Pancreas (tissue), 10 donors: ENCODE data around the gene ESAM. TPM values are rescaled to one million over a fixed set of nuclear protein-coding genes. Genes with fewer than 3 reads are reported as not detected.

Experiments used
- ATAC-seq, 4 donors: fragments of 200-7000 bp; cut with Tn5 transposase; one replicate each; pipeline versions ENCODE4 v1.8.0 to v1.9.1; 2020; ENCODE audit warnings: mild to moderate bottlenecking in 4 of 4, moderate library complexity in 4 of 4
- DNase-seq, 6 donors: peaks; one replicate each; pipeline ENCODE4 v3.0.0-alpha.2; 2020
- FAIRE-seq: peaks from 2 replicates; lab custom pipeline; 2012; peaks lifted over from hg19 to GRCh38; lab: Jason Lieb, UNC
- H3K27ac ChIP-seq, 4 donors: fragments of 200-600 bp; sonication (generic); 1 replicate in 3 of 4; 2 replicates in 1 of 4; pipeline versions ENCODE4 v1.5.0 to v1.8.0; 2020
- H3K27me3 ChIP-seq, 4 donors: fragments of 200-600 bp; one replicate each; pipeline ENCODE4 v1.8.0; 2021
- H3K36me3 ChIP-seq, 3 donors: fragments of 200-600 bp; sonication (generic) in 1 of 3; one replicate each; pipeline versions ENCODE4 v1.5.0 to v1.8.0; 2020 to 2021
- H3K4me1 ChIP-seq, 3 donors: fragments of 200-600 bp; one replicate each; pipeline ENCODE4 v1.8.0; 2021
- H3K4me3 ChIP-seq, 4 donors: fragments of 200-600 bp; sonication (generic) in 2 of 4; one replicate each; pipeline versions ENCODE4 v1.5.0 to v1.8.0; 2020 to 2021
- H3K9me3 ChIP-seq, 4 donors: fragments of 200-600 bp; one replicate each; pipeline ENCODE4 v1.8.0; 2021
- whole genome bisulfite sequencing, 2 donors: extraction: QIAGEN DNeasy Blood & Tissue Kit; methylation state at CpG; one replicate each; pipeline ENCODE4 v1.1.7; 2013; 5-methylcytosine and 5-hydroxymethylcytosine counted together
- intact Hi-C, 3 donors: fragments of 100-400 bp; cut with DNase I; formaldehyde crosslinking; loops; one replicate each; pipeline versions ENCODE4 v1.11.1 to v1.14.2; 2022
- polyA plus RNA-seq, 2 donors: library from polyadenylated mRNA; stranded (reverse); fragments of 200-250 nt; gene quantifications; one replicate each; pipeline ENCODE4 v1.2.3, GENCODE V29; 2013
- total RNA-seq, 6 donors: library from RNA; stranded (reverse); fragmentation: NEBNext Ultra II Directional in 4 of 6; extraction: Animal tissue kit (Norgen Biotek cat#: 25700) in 4 of 6; gene quantifications; one replicate each; pipeline versions ENCODE4 v1.2.1 to v1.2.4, GENCODE V29; 2021 to 2023
- TF ChIP-seq, protein P1 (sequence below), 4 donors: fragments of 200-600 bp; sonication (generic) in 3 of 4; IDR thresholded peaks; one replicate each; pipeline versions ENCODE4 v1.5.0 to v1.8.0; 2021; ENCODE audit warnings: antibody characterized with exemption in 4 of 4
- donor health status: healthy with polysubstance abuse.
- donor health status: DM: no; HTN: no; CAD: no; lungs with moderate emphysema.
- donor health status: DM: no; HTN: no; CAD: no.
- donor health status: control.
- donor health status: control.
- donor health status: Bipolar disorder and iron deficiency.
- donor health status: DM: yes; HTN: yes; CAD: no.
- donor health status: DM: no; HTN: no; CAD: no.
- donor health status: DM: no; HTN: no; CAD: no.
- donor health status: DM: yes; HTN: yes; CAD: no.

Gene ESAM
- total and polyA plus RNA-seq, 8 donors: 5.0 to 27.1 (median 7.8) TPM

GRCh38 chr11:124754309-124754708 lies 7.8 kb downstream of the ESAM start:
- intact Hi-C loops: loop anchor here in 1 of 3 donors (10.0 kb wide), 1 partner anchor 90 kb away; no protein-coding TSS in a partner anchor
- TF ChIP-seq, protein P1, sequence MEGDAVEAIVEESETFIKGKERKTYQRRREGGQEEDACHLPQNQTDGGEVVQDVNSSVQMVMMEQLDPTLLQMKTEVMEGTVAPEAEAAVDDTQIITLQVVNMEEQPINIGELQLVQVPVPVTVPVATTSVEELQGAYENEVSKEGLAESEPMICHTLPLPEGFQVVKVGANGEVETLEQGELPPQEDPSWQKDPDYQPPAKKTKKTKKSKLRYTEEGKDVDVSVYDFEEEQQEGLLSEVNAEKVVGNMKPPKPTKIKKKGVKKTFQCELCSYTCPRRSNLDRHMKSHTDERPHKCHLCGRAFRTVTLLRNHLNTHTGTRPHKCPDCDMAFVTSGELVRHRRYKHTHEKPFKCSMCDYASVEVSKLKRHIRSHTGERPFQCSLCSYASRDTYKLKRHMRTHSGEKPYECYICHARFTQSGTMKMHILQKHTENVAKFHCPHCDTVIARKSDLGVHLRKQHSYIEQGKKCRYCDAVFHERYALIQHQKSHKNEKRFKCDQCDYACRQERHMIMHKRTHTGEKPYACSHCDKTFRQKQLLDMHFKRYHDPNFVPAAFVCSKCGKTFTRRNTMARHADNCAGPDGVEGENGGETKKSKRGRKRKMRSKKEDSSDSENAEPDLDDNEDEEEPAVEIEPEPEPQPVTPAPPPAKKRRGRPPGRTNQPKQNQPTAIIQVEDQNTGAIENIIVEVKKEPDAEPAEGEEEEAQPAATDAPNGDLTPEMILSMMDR (IDR thresholded peaks at IDR 0.05): no peak
- no peaks in the 10 kb centered on the region for H3K36me3 ChIP-seq
- H3K9me3 ChIP-seq: no peaks in the 10 kb centered on the region
- H3K4me1 ChIP-seq: peaks cover 4 to 7% (median 6%) of the 10 kb centered on the region in 3 donors
- peaks cover 0 to 7% (median 1%) of the 10 kb centered on the region in 4 donors for H3K27me3 ChIP-seq
- 74 to 88% methylated on average over 4 of the region's 4 CpGs for WGBS, 2 donors
- ATAC-seq (no peak), FAIRE-seq (no peak), DNase-seq (no peak)
- H3K4me3 ChIP-seq: no peak overlapping the region
- no peak overlapping the region for H3K27ac ChIP-seq

DNA sequence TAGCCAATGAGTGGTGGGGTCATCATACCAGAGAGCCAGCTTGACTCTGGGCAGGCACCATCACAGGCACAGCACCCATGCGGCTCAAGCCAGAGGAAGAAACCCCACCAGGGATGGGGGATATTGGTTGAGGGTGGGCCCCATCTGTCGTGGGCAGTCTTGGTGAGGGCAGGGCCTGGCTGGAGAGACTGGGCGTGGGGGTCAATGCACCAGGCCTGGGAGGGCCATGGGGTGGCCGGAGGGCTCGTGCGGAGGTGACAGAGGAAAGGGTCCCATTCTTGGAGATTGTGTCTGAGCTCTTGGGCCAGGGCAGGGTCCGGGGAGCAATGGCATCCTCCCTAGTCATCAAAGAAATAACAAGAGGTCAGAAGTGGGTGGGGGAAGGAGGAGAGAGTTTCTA lies 8.5 kb downstream of the ESAM start:
- TF ChIP-seq, protein P1 (IDR thresholded peaks at IDR 0.05): no peak
- 85 to 91% methylated on average over 7 of the region's 7 CpGs for WGBS, 2 donors
- FAIRE-seq (no peak), DNase-seq (no peak), ATAC-seq (no peak)
- intact Hi-C loops: loop anchor here in 1 of 3 donors (10.0 kb wide), 1 partner anchor 89 kb away; no protein-coding TSS in a partner anchor
- Histone ChIP-seq H3K36me3 (no peaks in the 10 kb centered on the region), H3K27me3 (peaks cover 0 to 7% (median 1%) of the 10 kb centered on the region in 4 donors), H3K4me3 (no peak overlapping the region), H3K27ac (no peak overlapping the region), H3K9me3 (no peaks in the 10 kb centered on the region), H3K4me1 (peaks cover 0 to 4% (median under 1%) of the 10 kb centered on the region in 3 donors)

DNA sequence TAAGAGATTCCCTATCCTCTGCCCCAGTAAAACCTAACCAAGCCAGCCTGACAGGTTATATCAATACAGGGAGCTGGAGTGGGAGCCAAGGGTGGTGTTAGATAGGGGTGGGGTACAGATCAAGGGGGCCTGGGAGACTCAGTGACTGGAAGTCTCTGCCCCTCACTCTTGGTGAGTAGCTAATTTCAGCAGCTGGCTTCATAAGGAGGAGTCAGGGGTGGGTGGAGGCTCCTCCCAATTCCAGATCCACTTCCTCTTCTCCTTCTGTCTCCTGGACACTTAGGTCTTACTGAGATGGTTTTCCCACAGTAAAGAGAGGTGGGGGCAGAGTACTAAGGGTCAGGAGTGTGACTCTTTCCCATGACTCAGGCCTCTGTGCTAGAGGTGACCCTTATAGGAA lies 8.9 kb downstream of the ESAM start:
- Histone ChIP-seq H3K36me3 (no peaks in the 10 kb centered on the region), H3K4me1 (peaks cover 0 to under 1% (median 0%) of the 10 kb centered on the region in 3 donors), H3K4me3 (no peak overlapping the region), H3K27me3 (peaks cover 0 to 7% (median 1%) of the 10 kb centered on the region in 4 donors), H3K9me3 (no peaks in the 10 kb centered on the region), H3K27ac (no peak overlapping the region)
- FAIRE-seq (no peak), DNase-seq (no peak), ATAC-seq (no peak)
- intact Hi-C loops: loop anchor here in 1 of 3 donors (10.0 kb wide), 1 partner anchor 88 kb away; no protein-coding TSS in a partner anchor
- TF ChIP-seq, protein P1 (IDR thresholded peaks at IDR 0.05): no peak

GRCh38 chr11:124752471-124753102 lies 9.5 kb downstream of the ESAM start:
- H3K4me1 ChIP-seq: no peaks in the 10 kb centered on the region
- FAIRE-seq: no peak

More at GRCh38 chr11:124752471-124753102, 9.5 kb downstream of the ESAM start:
- no peaks in the 10 kb centered on the region for H3K9me3 ChIP-seq
- no peak overlapping the region for H3K4me3 ChIP-seq
- no peak overlapping the region for H3K27ac ChIP-seq
- H3K27me3 ChIP-seq: peaks cover 0 to 4% (median 1%) of the 10 kb centered on the region in 4 donors
- TF ChIP-seq, protein P1 (IDR thresholded peaks at IDR 0.05): no peak
- WGBS, 2 donors: 75 to 82% methylated on average over 10 of the region's 10 CpGs
- intact Hi-C loops: loop anchor here in 1 of 3 donors (10.0 kb wide), 1 partner anchor 88 kb away; no protein-coding TSS in a partner anchor
- DNase-seq (no peak), ATAC-seq (no peak)
- H3K36me3 ChIP-seq: no peaks in the 10 kb centered on the region
